GM18861 (cell line): ENCODE results near the gene FYN.

Source experiments
- ATAC-seq: cut with Tn5 transposase; IDR thresholded peaks from one replicate; pipeline ENCODE4 v1.9.1; 2021; ENCODE audit not compliant: unreplicated experiment

Gene FYN

GRCh38 chr6:111854683-111855082 lies 18.6 kb downstream of the FYN start:
- ATAC-seq = no peak

GRCh38 chr6:111852725-111853124 lies 20.5 kb downstream of the FYN start:
- ATAC-seq = no peak

GRCh38 chr6:111850295-111850937 lies 22.8 kb downstream of the FYN start:
- ATAC-seq = peak; percentile 51

GRCh38 chr6:111849298-111849697 lies 24.0 kb downstream of the FYN start:
- ATAC-seq = no peak

GRCh38 chr6:111848262-111848812 lies 24.9 kb downstream of the FYN start:
- no peak for ATAC-seq

GRCh38 chr6:111846492-111847409 lies 26.5 kb downstream of the FYN start:
- no peak for ATAC-seq

- no peak for ATAC-seq
Measured at GRCh38 chr6:111846066-111846465, 27.2 kb downstream of the FYN start.

GRCh38 chr6:111845441-111845871 lies 27.8 kb downstream of the FYN start:
- peak; percentile 63 for ATAC-seq

GRCh38 chr6:111844921-111845320 lies 28.3 kb downstream of the FYN start:
- no peak for ATAC-seq

GRCh38 chr6:111844376-111844775 lies 28.9 kb downstream of the FYN start:
- peak; percentile 60 for ATAC-seq

GRCh38 chr6:111843347-111844147 lies 29.7 kb downstream of the FYN start:
- ATAC-seq = no peak

GRCh38 chr6:111842891-111843290 lies 30.4 kb downstream of the FYN start:
- ATAC-seq = no peak

GRCh38 chr6:111842271-111842822 lies 30.9 kb downstream of the FYN start:
- no peak for ATAC-seq

- ATAC-seq = no peak
Measured at GRCh38 chr6:111841822-111842221, 31.4 kb downstream of the FYN start.

GRCh38 chr6:111840803-111841202 lies 32.4 kb downstream of the FYN start:
- ATAC-seq = no peak

GRCh38 chr6:111838749-111839484 lies 34.3 kb downstream of the FYN start:
- ATAC-seq = no peak

GRCh38 chr6:111837641-111838500 lies 35.4 kb downstream of the FYN start:
- peak; percentile 68 for ATAC-seq

- no peak for ATAC-seq
Measured at GRCh38 chr6:111837007-111837406, 36.2 kb downstream of the FYN start.

- no peak for ATAC-seq
Measured at GRCh38 chr6:111835807-111836206, 37.4 kb downstream of the FYN start.
